ENCODE data around the gene FILIP1L. TPM values are rescaled to one million over a fixed set of nuclear protein-coding genes. Genes with fewer than 3 reads are reported as not detected.
A peak's percentile ranks its signal among the peaks of the same experiment; 100 is the strongest.

FILIP1L gene
- total and polyA plus RNA-seq, 11 donors = 18.2 to 120 (median 77.3) TPM

DNA sequence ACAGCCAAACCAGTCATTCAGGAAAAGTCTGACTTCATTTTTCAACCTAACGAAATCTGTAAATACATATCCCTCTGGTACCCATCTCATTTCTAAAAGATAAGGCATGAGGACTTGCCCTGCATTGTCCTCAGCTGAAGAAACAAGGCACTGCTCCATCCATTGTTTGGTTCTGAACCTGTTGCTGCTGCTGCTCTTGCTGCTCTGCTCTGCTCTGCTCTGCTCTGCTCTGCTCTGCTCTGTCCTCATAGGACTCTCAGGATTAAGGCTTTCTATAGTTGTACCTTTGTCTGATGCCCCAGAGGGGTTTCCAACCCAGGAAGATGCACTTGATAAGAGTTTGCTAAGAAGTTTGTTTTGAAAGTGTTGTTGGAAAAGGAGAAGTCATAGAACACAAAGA, 258.4 kb downstream of the FILIP1L start:
- H3K27ac ChIP-seq = no peak overlapping the region
- H3K9me3 ChIP-seq = no peaks in the 10 kb centered on the region
- no peak overlapping the region for H3K4me3 ChIP-seq
- no peak for ATAC-seq
- H3K4me1 ChIP-seq = peaks cover 3 to 65% (median 30%) of the 10 kb centered on the region in 12 donors
- DNase-seq = no peak
- H3K36me3 ChIP-seq = peaks cover 0 to 76% (median 40%) of the 10 kb centered on the region in 9 donors
- H3K27me3 ChIP-seq = no peaks in the 10 kb centered on the region
- TF ChIP-seq, protein P1, sequence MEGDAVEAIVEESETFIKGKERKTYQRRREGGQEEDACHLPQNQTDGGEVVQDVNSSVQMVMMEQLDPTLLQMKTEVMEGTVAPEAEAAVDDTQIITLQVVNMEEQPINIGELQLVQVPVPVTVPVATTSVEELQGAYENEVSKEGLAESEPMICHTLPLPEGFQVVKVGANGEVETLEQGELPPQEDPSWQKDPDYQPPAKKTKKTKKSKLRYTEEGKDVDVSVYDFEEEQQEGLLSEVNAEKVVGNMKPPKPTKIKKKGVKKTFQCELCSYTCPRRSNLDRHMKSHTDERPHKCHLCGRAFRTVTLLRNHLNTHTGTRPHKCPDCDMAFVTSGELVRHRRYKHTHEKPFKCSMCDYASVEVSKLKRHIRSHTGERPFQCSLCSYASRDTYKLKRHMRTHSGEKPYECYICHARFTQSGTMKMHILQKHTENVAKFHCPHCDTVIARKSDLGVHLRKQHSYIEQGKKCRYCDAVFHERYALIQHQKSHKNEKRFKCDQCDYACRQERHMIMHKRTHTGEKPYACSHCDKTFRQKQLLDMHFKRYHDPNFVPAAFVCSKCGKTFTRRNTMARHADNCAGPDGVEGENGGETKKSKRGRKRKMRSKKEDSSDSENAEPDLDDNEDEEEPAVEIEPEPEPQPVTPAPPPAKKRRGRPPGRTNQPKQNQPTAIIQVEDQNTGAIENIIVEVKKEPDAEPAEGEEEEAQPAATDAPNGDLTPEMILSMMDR (IDR thresholded peaks at IDR 0.05) = no peak
- TF ChIP-seq POLR2A (IDR thresholded peaks at IDR 0.05) = no peak
- intact Hi-C loops (cut with DNase I) = no loop called here
- 76 to 91% (median 83%) methylated on average over 1 of the region's 1 CpG for WGBS, 4 donors

GRCh38 chr3:99854756-99855298, 259.5 kb downstream of the FILIP1L start:
- peaks cover 0 to 10% (median 0%) of the 10 kb centered on the region in 12 donors for H3K9me3 ChIP-seq

DNA sequence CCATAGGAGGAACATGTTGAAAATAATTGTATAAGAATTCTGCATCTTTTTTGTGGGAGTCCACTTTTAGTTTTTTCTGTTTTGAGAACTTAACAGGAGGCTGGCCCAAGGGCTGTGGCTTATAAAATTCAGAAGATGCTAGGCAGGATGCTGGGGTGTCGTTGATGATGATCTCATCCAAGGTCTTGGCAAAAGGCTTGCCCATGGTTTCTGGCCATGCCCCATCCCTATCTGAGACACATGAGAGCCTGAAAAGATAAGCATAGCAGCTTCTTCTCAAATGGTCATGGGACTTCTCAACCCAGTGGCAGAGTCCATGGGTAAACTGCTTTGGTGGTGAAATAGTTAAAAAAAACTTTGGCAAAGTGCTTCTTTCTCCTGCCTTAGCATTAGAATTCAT, 261.4 kb downstream of the FILIP1L start:
- peaks cover 0 to 47% (median 19%) of the 10 kb centered on the region in 12 donors for H3K4me1 ChIP-seq
- peak overlapping the region in 1 of 12 donors; percentile 65 for H3K27ac ChIP-seq
- H3K4me3 ChIP-seq = no peak overlapping the region
- peaks cover 0 to 70% (median 37%) of the 10 kb centered on the region in 9 donors for H3K36me3 ChIP-seq
- H3K27me3 ChIP-seq = no peaks in the 10 kb centered on the region
- H3K9me3 ChIP-seq = peaks cover 0 to 17% (median 0%) of the 10 kb centered on the region in 12 donors
- 29 to 64% (median 51%) methylated on average over 1 of the region's 1 CpG for WGBS, 4 donors
- ATAC-seq (no peak), DNase-seq (no peak)
- TF ChIP-seq, protein P1 (IDR thresholded peaks at IDR 0.05) = no peak
- no peak for TF ChIP-seq POLR2A (IDR thresholded peaks at IDR 0.05)
- intact Hi-C loops (cut with DNase I) = no loop called here

More at GRCh38 chr3:99854756-99855298, 259.5 kb downstream of the FILIP1L start:
- Histone ChIP-seq H3K27ac (peak overlapping the region in 1 of 12 donors; percentile 0), H3K4me3 (no peak overlapping the region), H3K36me3 (peaks cover 0 to 74% (median 41%) of the 10 kb centered on the region in 9 donors), H3K4me1 (peaks cover 0 to 55% (median 21%) of the 10 kb centered on the region in 12 donors), H3K27me3 (no peaks in the 10 kb centered on the region)
- TF ChIP-seq POLR2A (IDR thresholded peaks at IDR 0.05) = no peak
- TF ChIP-seq, protein P1 (IDR thresholded peaks at IDR 0.05) = no peak
- intact Hi-C loops (cut with DNase I) = no loop called here
- DNase-seq (no peak), ATAC-seq (no peak)
- 79 to 94% (median 84%) methylated on average over 1 of the region's 1 CpG for WGBS, 4 donors

- H3K4me3 ChIP-seq = no peak overlapping the region
- peaks cover 0 to 17% (median 0%) of the 10 kb centered on the region in 12 donors for H3K9me3 ChIP-seq
- H3K27me3 ChIP-seq = no peaks in the 10 kb centered on the region
- no peak for ATAC-seq
- no peak for DNase-seq
- TF ChIP-seq POLR2A (IDR thresholded peaks at IDR 0.05) = no peak
- TF ChIP-seq, protein P1 (IDR thresholded peaks at IDR 0.05) = no peak
- H3K36me3 ChIP-seq = peaks cover 0 to 63% (median 31%) of the 10 kb centered on the region in 9 donors
- peak overlapping the region in 1 of 12 donors; percentile 83 for H3K27ac ChIP-seq
- peaks cover 0 to 46% (median 26%) of the 10 kb centered on the region in 12 donors for H3K4me1 ChIP-seq
- intact Hi-C loops (cut with DNase I) = no loop called here
- WGBS, 4 donors = 62 to 86% (median 76%) methylated on average over 1 of the region's 1 CpG
Measured at GRCh38 chr3:99851955-99852354, 262.3 kb downstream of the FILIP1L start.

Measured in heart left ventricle (tissue), 16 donors.